ENCODE measurements around the gene ANO7.

ANO7 gene

GRCh38 chr2:241228081-241228859 is 39.8 kb downstream of the ANO7 start:
- no peak for DNase-seq (ENCODE audit: low spot score)

- no peak for DNase-seq (ENCODE audit: low spot score)
These were observed 40.5 kb downstream of the ANO7 start for GRCh38 chr2:241228860-241229516.

DNA sequence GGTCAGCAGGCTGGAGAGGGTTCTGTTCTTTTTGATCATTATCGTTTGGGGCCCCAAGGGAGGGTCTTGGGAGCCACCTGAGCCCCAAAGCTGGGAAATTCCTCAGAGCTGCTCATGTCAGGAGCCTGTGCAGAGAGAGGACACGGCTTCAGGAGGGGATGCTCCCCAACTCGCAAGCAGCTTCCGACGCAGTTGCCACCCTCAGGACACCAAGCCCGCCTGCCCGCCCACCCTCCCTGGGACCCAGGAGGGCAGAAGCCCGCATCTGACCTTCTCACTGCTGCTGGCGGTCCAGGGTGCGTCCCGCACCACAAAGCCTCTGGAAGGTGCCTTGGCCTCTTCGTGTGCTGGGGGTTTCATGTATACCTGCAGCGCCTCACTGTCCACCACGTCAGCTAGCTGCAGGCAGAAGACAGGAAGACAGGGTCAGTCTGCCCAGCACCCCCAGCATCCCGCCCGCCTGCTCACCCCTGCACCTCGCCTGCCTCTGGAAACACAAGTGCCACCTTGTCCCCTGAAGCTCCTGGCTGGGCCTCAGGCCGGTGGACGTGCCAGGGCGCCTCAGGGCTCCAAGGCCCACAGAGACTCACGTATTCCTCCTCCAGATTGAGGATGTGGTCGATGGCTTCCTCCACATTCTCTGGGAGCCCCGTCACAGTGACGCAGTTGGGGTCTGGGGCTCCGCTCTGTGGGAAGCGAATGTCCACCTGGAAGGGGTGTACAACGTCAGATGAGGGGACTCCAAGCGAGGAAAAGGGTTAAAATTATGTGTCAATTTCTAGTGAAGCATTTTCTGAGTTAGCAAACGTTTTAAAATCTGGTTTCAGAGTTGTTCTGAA is 41.3 kb downstream of the ANO7 start:
- DNase-seq (ENCODE audit: low spot score), result no peak

DNA sequence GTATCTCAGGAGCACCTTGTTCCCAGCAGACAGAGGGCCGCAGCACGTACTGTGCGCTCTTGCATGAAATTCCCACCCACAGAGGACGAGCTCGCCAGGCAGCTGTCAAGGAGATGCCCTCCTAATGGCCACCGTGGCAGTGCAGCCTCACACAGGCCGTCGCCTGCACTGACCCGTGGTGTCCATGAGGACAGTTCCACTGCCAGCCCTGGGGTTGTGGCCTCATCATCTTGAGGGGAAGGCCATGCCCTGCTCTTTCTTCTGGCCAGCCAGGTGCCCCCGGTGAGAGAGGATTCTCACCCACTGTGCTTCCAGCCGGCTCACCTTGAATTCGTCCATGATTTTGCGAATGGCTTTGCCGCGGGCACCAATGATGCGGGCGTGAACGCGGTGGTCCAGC is 42.0 kb downstream of the ANO7 start:
- no peak for DNase-seq (ENCODE audit: low spot score)

DNA sequence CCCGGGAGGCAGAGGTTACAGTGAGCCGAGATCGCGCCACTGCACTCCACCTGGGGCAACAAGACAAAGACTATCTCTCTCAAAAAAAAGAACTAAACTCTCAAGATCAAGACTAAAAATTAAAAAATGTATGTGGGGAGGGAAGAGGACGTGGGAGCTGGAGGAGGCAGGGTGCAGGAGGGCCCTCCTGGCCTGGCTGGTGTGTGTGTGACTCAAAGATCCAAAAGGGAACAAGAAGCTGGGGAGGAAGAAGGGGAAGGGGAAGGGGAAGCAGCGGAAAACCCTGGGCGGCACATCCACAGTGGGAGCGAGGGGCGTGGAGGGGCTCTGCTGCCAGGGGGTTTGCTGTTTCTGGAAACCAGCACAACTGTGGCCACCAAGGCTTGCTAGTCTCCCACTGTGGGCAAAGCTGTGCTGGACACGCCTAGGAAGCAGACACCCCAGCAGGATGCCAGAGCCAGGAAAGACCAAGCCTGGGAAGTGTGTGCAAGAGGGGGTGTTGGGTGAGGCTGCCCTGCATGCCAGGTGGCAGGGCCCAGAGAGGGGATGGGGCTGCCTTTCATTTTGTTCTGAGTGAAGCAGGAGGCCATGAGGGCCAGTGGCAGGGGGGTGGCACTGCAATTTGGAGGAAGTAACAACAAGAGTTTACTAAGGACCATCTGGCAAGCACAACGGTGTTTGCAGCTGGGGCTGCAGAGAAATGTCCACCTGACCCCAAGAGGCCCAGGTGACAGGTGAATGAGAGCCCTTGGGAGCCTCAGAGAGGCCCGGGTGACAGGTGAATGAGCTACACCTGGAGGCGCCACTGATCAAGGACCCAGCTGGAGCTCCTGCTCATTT is 44.5 kb downstream of the ANO7 start:
- DNase-seq (ENCODE audit: low spot score), result no peak

DNA sequence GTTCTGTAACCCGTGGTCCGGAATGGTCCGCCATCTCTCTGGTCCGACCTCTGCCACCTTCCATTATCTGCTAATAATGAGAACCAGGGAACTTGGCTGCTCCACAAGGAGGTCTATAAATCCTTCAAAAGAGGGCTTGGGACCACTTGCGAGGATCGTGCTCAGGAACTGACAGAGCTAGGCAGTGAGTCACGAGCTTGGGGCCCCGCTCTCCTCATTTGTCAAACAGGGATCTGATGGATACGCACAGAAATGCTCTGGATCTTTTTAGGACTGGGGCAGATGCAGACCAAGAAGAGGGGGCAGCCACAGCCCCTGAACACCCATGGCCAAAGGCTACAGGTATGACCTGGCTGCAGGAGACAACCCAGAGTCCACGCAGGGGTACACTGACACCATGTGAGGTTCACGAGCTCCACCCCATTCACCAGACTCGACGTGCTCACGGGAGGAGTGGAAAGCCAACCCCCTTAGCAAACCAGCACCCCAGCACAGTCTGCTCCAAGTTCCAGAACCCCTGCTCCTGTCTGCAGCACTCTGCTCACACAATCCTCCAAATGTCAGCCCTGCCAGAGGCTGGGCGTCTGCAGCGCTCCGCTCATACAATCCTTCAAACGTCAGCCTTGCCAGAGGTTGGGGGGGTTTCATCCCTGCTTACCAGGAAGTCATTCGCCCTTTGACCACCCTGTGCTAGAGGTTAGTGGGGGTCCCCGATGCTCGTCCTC is 45.8 kb downstream of the ANO7 start:
- no peak for DNase-seq (ENCODE audit: low spot score)

- DNase-seq (ENCODE audit: low spot score), result no peak
These were observed 46.7 kb downstream of the ANO7 start for GRCh38 chr2:241234962-241235740.

DNA sequence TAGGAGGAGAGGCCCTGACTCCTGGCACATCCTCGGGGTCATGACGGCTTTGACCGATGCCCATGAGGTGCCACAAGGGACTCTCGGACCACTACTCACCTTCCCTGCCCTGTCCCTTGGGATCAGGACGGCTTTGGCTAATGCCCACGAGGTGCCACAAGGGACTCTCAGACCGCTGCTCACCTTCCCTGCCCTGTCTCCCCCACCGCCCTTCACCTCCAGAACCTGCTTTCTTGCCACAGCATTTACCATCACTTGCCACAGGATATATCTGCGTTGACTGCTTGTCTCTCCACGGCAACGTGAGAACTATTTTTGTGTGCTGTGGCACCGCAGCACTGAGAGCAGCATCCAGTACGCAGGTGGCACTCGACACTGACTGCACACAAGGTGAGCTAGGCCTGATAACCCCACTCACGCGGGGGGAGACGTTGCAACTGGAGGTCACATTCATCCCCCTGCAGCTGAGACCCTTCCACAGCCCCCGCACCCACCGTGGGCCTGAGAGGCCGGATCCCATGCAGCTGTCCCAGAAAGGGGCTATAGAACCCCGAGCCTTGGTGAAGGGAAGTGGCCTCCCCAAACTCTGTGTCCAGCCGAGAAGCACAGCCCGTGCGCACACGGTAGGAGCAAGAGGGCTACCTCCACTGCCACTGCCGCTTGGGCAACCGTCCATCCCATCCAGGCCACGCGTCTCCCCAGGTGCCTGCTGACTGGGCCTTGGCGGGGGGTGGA is 47.5 kb downstream of the ANO7 start:
- no peak for DNase-seq (ENCODE audit: low spot score)

DNA sequence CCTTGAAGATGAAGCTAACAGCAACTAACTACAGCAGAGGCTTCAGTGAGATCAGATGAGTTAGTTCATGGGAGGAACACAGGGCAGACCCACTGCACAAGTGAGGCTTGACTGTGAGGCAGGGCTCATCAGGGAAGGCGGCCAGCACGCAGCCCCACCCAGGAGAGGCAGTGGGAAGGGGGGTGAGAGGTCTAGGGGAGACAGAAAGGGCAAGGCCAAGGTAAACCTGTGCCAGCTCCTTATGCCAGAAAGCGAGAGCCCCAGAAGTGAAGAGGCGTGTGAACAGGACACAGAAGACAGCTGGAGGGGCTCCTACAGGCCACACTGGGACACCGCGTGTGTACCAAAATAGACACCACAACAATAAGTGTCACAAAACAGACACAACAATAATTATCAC is 48.6 kb downstream of the ANO7 start:
- no peak for DNase-seq (ENCODE audit: low spot score)

DNA sequence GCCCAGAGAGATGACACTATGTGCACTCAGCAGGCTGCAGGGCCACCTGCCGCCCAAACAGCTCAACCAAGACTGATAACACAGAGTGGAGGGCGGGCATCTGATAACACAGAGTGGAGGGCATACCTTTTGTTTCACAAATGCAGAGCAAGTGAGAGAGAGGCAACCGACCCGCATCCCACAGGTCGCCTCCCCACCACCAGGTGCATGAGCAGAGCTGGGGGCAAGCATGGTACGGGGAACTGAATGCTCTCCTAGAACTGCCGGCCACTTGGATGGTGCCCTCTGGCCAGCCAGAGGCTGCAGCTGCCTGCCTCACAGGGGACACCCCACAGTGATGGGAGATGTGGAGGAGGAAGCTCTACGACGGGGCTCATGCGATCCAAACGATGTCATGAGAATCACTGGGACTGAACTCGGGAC is 49.5 kb downstream of the ANO7 start:
- no peak for DNase-seq (ENCODE audit: low spot score)

- no peak for DNase-seq (ENCODE audit: low spot score)
These were observed 50.3 kb downstream of the ANO7 start for GRCh38 chr2:241238693-241239198.

- DNase-seq (ENCODE audit: low spot score), result no peak
These were observed 51.2 kb downstream of the ANO7 start for GRCh38 chr2:241239552-241240202.

GRCh38 chr2:241240320-241241004 is 52.0 kb downstream of the ANO7 start:
- no peak for DNase-seq (ENCODE audit: low spot score)

DNA sequence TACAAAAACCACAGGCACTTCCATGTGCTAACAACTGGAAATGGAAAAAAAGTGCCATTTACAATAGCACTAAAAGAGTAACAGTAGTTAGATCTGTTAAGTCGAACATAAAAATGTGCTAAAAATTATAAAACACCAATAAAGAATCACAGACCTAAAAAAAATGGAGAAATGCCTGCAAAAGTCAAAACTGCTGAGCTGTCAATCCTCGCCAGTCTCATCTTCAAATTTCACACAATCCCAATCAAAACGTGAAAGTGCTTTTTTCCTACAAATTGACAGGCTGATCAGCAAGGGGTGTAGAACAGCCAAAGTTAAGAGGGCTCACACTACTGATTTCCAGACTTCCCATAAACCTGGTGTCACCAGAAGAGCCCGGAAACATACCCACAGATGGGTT is 53.2 kb downstream of the ANO7 start:
- DNase-seq (ENCODE audit: low spot score), result no peak

- DNase-seq (ENCODE audit: low spot score), result no peak
These were observed 53.8 kb downstream of the ANO7 start for GRCh38 chr2:241242306-241242705.

GRCh38 chr2:241244368-241244767 is 55.9 kb downstream of the ANO7 start:
- DNase-seq (ENCODE audit: low spot score), result no peak

GRCh38 chr2:241248289-241248688 is 59.8 kb downstream of the ANO7 start:
- DNase-seq (ENCODE audit: low spot score), result no peak

GRCh38 chr2:241248897-241249296 is 60.4 kb downstream of the ANO7 start:
- no peak for DNase-seq (ENCODE audit: low spot score)

All from ecto neural progenitor cell (in vitro differentiated cells).